Measurements from ENCODE around the gene REPIN1.

Gene REPIN1

GRCh38 chr7:150373049-150373801 lies 4.6 kb downstream of the REPIN1 start:
- in situ Hi-C loops (cut with HindIII; ENCODE audit: low sequenced_read_pairs): no loop called here

DNA sequence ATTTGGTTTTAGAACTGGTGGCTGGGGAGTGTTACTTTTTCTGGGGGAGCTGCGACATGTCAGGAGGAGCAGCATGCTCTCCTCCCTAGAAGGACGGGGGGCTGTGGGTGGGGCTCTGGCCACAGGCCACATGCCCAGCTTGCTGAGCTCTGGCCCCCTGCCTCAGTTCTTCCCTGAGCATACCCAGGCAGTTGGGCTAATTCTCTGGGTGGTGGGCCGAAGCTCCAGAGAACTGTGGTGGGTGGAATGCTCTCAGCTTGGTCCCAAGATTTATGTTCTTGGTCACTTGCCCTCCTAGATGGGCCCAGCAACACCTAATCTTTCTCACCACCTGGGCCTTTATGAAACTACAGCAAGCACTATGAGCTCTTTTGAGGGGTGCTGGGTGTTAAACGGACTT lies 5.4 kb downstream of the REPIN1 start:
- in situ Hi-C loops (cut with HindIII; ENCODE audit: low sequenced_read_pairs): no loop called here

GRCh38 chr7:150374472-150374871 lies 5.8 kb downstream of the REPIN1 start:
- in situ Hi-C loops (cut with HindIII; ENCODE audit: low sequenced_read_pairs): no loop called here

GRCh38 chr7:150375662-150376521 lies 7.3 kb downstream of the REPIN1 start:
- in situ Hi-C loops (cut with HindIII; ENCODE audit: low sequenced_read_pairs): no loop called here

- in situ Hi-C loops (cut with HindIII; ENCODE audit: low sequenced_read_pairs): no loop called here
Measured at GRCh38 chr7:150376560-150376959, 7.9 kb downstream of the REPIN1 start.

DNA sequence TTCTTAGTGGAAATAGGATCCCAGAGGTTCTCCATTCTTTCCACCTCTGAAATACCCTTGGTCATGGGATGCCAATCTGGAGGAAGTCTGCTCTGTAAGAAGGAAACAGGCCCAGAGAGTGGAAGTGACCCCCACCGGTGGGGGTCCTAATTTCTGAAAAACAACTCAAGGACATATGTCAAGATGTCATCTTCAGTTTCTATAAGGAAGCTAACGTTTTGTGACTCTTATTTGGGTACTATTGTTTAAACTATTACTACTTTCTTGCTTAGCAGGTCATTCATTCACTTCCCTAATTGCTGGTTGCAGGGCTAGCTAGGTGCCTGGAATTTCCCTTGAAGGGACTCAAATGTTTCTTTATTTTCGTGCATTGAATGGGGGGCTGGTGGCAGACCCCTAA lies 8.6 kb downstream of the REPIN1 start:
- in situ Hi-C loops (cut with HindIII; ENCODE audit: low sequenced_read_pairs): no loop called here

GRCh38 chr7:150377635-150378034 lies 9.0 kb downstream of the REPIN1 start:
- in situ Hi-C loops (cut with HindIII; ENCODE audit: low sequenced_read_pairs): no loop called here

GRCh38 chr7:150378115-150378852 lies 9.7 kb downstream of the REPIN1 start:
- in situ Hi-C loops (cut with HindIII; ENCODE audit: low sequenced_read_pairs): no loop called here

DNA sequence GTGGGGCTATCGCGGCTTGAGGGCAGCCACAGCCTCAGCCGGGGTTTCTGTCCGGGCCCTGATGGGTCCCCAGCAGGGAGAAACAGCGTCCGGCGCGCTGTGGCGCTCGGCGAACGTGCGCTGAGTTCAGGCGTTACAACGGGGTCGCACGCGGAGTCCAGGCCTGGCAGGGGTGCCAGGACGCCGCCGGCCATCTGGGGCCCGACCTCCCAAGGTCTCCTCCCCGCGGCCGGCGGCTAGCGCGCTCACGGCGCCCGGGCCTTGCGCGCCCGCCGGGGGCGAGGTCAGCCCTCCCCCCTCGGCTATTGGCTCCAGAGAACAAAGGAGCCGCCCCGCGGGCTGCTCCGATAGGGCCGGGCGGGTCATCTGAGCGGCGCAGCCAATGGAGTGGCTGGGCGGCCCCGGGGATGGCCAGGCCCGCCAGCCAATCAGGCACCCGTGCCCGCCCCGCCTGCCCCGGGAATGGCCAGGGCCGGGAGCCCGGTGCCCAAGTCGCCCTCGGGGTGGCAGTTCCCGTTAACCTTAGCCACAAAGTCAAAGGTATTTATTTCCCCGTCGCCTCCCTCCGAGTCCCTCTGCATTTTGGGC lies 10.3 kb downstream of the REPIN1 start, which contains the start of gene ZNF775:
Gene ZNF775 (plus strand): TSS at position 478 of the 588 bp plus-strand sequence. CDS start 9,141 bp downstream, outside the sequence.
- in situ Hi-C loops (cut with HindIII; ENCODE audit: low sequenced_read_pairs): no loop called here

GRCh38 chr7:150379441-150380379 lies 11.1 kb downstream of the REPIN1 start:
- in situ Hi-C loops (cut with HindIII; ENCODE audit: low sequenced_read_pairs): no loop called here

GRCh38 chr7:150380463-150380862 lies 11.8 kb downstream of the REPIN1 start:
- in situ Hi-C loops (cut with HindIII; ENCODE audit: low sequenced_read_pairs): no loop called here

GRCh38 chr7:150381096-150381495 lies 12.5 kb downstream of the REPIN1 start:
- in situ Hi-C loops (cut with HindIII; ENCODE audit: low sequenced_read_pairs): no loop called here

DNA sequence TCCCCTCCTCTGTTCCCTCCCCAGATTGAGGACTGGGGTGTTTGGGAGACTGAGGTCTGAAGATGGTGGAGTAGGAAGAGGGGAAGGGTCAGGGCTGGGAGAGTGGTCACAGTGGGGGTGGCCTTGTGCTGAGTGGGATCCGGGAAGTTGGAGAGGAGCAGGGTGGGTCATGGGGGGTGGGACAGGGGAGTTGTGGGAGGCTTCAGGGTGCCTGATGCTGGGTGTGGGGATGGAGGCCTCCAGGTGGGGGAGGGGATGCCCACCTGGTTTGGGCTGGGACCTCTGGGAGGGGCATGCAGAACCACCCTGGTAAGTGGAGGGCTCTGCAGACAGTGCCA lies 13.1 kb downstream of the REPIN1 start:
- in situ Hi-C loops (cut with HindIII; ENCODE audit: low sequenced_read_pairs): no loop called here

DNA sequence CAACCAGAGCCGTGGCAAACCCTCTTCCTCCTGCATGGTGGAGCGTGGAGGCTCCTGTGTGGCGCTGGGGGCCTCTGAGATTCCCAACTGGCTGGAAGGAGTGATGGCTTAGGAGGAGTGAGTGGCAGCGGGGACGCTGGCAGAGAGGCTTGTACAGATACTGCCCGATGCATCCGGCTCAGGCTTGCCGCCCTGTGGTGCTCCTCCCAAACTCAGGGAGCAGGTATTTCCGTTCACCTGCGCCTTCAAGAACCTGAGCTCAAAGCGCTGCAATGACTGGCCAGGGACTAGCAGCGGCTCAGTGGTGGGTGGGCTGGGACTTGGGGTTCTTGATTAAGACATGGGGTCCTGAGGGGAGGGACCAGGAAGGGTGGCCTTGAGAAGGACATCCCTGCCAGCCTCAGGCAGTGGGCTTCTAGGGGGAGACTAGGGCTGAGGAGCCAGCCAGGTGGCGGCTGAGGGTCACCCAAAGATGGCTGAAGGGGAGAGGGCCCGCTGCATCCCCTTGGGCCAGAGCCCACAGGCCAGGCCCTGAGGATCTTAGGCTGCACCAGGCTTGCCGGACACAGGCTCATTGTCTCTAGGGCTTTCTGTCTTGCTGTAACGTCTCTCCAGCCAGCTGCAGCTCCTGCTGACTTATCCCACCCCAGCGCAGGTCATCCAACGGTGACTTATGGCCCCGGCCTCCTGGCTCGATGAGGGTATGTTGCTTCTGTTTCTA lies 13.7 kb downstream of the REPIN1 start:
- in situ Hi-C loops (cut with HindIII; ENCODE audit: low sequenced_read_pairs): no loop called here

GRCh38 chr7:150382844-150383225 lies 14.2 kb downstream of the REPIN1 start:
- in situ Hi-C loops (cut with HindIII; ENCODE audit: low sequenced_read_pairs): no loop called here

DNA sequence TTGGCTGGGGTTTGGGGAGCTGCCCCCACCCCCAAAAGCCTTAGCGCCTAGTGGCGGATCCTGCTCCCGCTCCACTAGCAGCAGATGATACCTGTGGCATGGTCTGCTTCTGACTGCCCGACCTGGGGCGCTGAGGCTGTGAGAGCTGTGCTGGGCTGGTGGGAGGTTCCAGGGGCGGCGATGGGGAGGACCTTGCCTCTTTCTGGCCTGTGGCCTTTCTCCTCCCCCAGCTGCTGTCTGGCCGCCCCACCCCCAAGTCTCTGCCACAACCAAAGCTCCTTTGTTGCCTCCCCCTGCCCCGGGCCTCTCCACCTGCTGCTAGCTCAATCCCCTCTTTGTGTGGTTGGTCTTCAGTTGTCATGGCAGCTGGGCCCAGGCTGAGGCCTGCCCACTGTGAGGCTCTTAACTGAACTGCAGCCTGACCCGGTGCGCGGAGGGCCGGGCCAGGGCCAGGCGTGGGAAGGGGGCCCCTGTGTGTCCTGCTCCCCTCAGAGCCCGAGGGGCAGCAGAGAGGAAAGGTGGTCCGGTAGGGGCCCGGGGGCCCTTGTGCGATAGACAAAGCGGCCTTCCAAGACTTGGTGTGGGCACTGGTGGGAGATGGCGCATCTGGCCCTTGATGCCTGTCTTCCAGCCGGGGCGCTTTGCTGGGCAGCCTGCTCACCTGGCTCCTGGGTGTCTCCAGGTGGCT lies 15.2 kb downstream of the REPIN1 start:
- in situ Hi-C loops (cut with HindIII; ENCODE audit: low sequenced_read_pairs): no loop called here

DNA sequence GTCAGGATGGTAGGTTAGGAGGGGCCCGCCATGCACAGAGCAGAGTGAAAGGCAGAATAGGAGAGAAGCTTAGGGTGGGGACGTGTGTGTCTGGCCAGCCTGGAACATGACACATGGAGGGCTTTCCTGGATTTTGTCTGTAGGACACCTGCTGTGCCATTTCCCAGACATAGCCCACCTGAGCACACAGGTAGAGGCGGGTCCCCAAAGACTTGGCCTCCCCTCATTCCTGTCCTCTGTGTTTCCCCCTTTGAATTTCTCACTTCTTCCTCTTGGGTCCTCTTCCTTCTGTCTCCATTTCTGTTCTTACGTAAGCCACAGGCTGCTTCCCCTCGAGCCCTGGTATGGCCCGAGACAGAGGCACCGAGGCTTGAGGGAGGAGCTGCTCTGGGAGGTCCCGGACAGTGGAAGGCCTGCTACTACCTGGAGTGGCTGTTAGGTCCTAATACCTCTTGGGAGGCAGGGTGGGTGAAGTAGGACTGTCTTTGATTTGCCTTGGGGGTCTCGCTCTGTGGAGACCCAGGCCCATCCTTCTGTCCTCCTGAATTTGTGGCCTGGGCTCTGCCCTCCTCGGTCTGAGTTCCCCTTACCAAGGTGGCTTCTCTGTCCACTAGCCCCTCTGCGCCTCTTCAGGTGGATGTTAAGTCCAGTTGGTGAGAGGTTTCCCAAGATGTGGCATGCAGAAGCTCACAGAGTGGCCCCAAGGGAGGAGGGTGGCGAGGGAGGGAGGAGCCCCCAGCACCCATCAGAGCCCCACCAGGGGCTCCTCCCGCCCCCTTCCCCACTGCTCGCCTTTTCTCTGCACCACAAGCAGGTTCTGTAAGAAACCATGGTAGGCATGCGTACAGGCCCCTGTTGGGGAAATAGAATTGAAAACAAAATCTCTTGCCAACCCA lies 16.0 kb downstream of the REPIN1 start:
- in situ Hi-C loops (cut with HindIII; ENCODE audit: low sequenced_read_pairs): no loop called here

GRCh38 chr7:150385302-150385723 lies 16.7 kb downstream of the REPIN1 start:
- in situ Hi-C loops (cut with HindIII; ENCODE audit: low sequenced_read_pairs): no loop called here

Data from endothelial cell of hepatic sinusoid (primary cell).